Neutrophil (primary cell): ENCODE measurements around the gene UTS2R.

Source experiments
- H3K27ac ChIP-seq: fragments of 200-600 bp; sonication (generic); 2 replicates; pipeline ENCODE4 v1.5.1; 2016; ENCODE audit warnings: mild to moderate bottlenecking, moderate library complexity
- H3K27me3 ChIP-seq: fragments of 200-600 bp; sonication (generic); 2 replicates; pipeline ENCODE4 v1.6.0; 2016; ENCODE audit warnings: mild to moderate bottlenecking
- H3K36me3 ChIP-seq: fragments of 200-600 bp; sonication (generic); 2 replicates; pipeline ENCODE4 v1.5.1; 2017
- H3K4me1 ChIP-seq, 2 experiments: fragments of 200-600 bp in 1 of 2; sonication (generic) in 1 of 2; 1 replicate in 1 of 2; 2 replicates in 1 of 2; pipeline versions ENCODE4 v1.5.1 to v1.6.1; 2013 to 2016; ENCODE audit warnings: low read depth in 1 of 2, low read length in 1 of 2, mild to moderate bottlenecking in 1 of 2, moderate library complexity in 1 of 2; ENCODE audit not compliant: control insufficient read depth in 1 of 2, insufficient read depth in 1 of 2
- H3K4me3 ChIP-seq, 2 experiments: fragments of 200-600 bp in 1 of 2; sonication (generic) in 1 of 2; 1 replicate in 1 of 2; 2 replicates in 1 of 2; pipeline ENCODE4 v1.5.1; 2013 to 2016; ENCODE audit warnings: low read depth in 1 of 2, low read length in 1 of 2, mild to moderate bottlenecking in 1 of 2, moderate library complexity in 1 of 2
- H3K9me3 ChIP-seq: fragments of 200-600 bp; sonication (generic); 2 replicates; pipeline ENCODE4 v1.5.1; 2016
- CTCF ChIP-seq: fragments of 200-600 bp; sonication (generic); IDR thresholded peaks from 2 replicates; pipeline ENCODE4 v1.5.1; 2016; ENCODE audit warnings: antibody characterized with exemption

The UTS2R gene

GRCh38 chr17:82333279-82334171 is 38.0 kb upstream of the UTS2R start, which contains the start of gene SECTM1:
Gene SECTM1, minus strand, starts transcription at chr17:82333766. Its CDS starts 6,526 bp downstream, at chr17:82327240.
- H3K27me3 ChIP-seq: peaks cover 59% of the 10 kb centered on the region
- H3K4me3 ChIP-seq: peak within 1 kb of the TSS; percentile 91 to 99
- H3K27ac ChIP-seq: peak within 1 kb of the TSS; percentile 89
- TF ChIP-seq CTCF: no peak
- H3K9me3 ChIP-seq: no peaks in the 10 kb centered on the region
- H3K4me1 ChIP-seq: peaks cover 28 to 30% of the 10 kb centered on the region in 2 experiments
- H3K36me3 ChIP-seq: no peaks in the 10 kb centered on the region

GRCh38 chr17:82334204-82334621 is 37.4 kb upstream of the UTS2R start:
- Histone ChIP-seq H3K36me3 (no peaks in the 10 kb centered on the region), H3K4me3 (peak overlapping the region; percentile 91 to 99), H3K27me3 (peaks cover 66% of the 10 kb centered on the region), H3K27ac (peak overlapping the region; percentile 89), H3K4me1 (peaks cover 28 to 30% of the 10 kb centered on the region in 2 experiments), H3K9me3 (no peaks in the 10 kb centered on the region)
- no peak for TF ChIP-seq CTCF

GRCh38 chr17:82334622-82335394 is 36.8 kb upstream of the UTS2R start:
- peaks cover 70% of the 10 kb centered on the region for H3K27me3 ChIP-seq

GRCh38 chr17:82338858-82339633 is 32.5 kb upstream of the UTS2R start:
- Histone ChIP-seq H3K36me3 (no peaks in the 10 kb centered on the region), H3K9me3 (no peaks in the 10 kb centered on the region), H3K27me3 (peaks cover 29% of the 10 kb centered on the region), H3K27ac (no peak overlapping the region), H3K4me3 (no peak overlapping the region), H3K4me1 (peaks cover 13 to 14% of the 10 kb centered on the region in 2 experiments)
- TF ChIP-seq CTCF: no peak

More at GRCh38 chr17:82334622-82335394, 36.8 kb upstream of the UTS2R start:
- peak; percentile 7 for TF ChIP-seq CTCF
- H3K4me3 ChIP-seq: peak overlapping the region; percentile 91 to 99
- H3K27ac ChIP-seq: peak overlapping the region; percentile 89
- peaks cover 28 to 30% of the 10 kb centered on the region in 2 experiments for H3K4me1 ChIP-seq
- no peaks in the 10 kb centered on the region for H3K36me3 ChIP-seq
- H3K9me3 ChIP-seq: no peaks in the 10 kb centered on the region
